PFSK-1 (cell line): ENCODE measurements around the gene C3orf70.

Experiments used
- FOXP2 ChIP-seq: optimal IDR thresholded peaks from 2 replicates; pipeline ENCODE3; 2011; ENCODE audit warnings: borderline replicate concordance, control low read depth, inconsistent platforms; ENCODE audit not compliant: insufficient read depth; ENCODE audit errors: extremely low read length, extremely low read depth
- POLR2AphosphoS5 ChIP-seq: IDR thresholded peaks from 2 replicates; pipeline ENCODE4 v1.6.1; 2012; ENCODE audit warnings: low read depth, mild to moderate bottlenecking, control low read depth, low read length, moderate library complexity
- SIN3A ChIP-seq: IDR thresholded peaks from 2 replicates; pipeline ENCODE4 v1.6.1; 2012; ENCODE audit warnings: mild to moderate bottlenecking, low read length, moderate library complexity, borderline replicate concordance; ENCODE audit not compliant: insufficient read depth
- TAF1 ChIP-seq: IDR thresholded peaks from 2 replicates; pipeline ENCODE4 v1.6.1; 2012; ENCODE audit warnings: low read length, control low read depth, borderline replicate concordance; ENCODE audit not compliant: insufficient read depth
- TF ChIP-seq, protein P1 (sequence below), 2 experiments: IDR thresholded peaks; 2 replicates each; pipeline versions ENCODE4 v1.6.1 to v1.8.0; 2011 to 2012; ENCODE audit warnings: low read depth in 2 of 2, low read length in 2 of 2, control low read depth in 1 of 2, inconsistent platforms in 1 of 2, mild to moderate bottlenecking in 1 of 2, moderate library complexity in 1 of 2; ENCODE audit not compliant: insufficient read depth in 1 of 2

Gene C3orf70

DNA sequence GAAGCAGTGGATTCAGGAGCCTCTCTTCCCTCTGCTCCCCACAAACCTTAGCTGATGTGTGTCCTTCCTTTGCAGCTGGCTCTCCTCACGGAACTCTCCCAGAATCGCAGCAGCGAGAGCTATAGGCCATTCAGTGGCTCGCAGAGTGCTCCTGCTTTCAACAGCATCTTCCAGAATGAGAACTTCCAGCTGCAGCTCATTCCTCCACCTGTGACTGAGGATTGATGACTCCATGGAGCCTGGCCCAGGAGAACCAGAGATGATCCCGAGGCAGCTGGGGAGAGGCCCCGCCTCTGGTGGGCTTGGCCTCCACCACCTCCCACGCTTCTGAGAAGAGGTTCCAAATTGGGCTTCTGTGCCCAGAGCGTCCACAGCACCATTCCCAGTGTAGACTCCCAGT, 101.1 kb downstream of the C3orf70 start:
- no peak for TF ChIP-seq FOXP2
- TF ChIP-seq, protein P1, sequence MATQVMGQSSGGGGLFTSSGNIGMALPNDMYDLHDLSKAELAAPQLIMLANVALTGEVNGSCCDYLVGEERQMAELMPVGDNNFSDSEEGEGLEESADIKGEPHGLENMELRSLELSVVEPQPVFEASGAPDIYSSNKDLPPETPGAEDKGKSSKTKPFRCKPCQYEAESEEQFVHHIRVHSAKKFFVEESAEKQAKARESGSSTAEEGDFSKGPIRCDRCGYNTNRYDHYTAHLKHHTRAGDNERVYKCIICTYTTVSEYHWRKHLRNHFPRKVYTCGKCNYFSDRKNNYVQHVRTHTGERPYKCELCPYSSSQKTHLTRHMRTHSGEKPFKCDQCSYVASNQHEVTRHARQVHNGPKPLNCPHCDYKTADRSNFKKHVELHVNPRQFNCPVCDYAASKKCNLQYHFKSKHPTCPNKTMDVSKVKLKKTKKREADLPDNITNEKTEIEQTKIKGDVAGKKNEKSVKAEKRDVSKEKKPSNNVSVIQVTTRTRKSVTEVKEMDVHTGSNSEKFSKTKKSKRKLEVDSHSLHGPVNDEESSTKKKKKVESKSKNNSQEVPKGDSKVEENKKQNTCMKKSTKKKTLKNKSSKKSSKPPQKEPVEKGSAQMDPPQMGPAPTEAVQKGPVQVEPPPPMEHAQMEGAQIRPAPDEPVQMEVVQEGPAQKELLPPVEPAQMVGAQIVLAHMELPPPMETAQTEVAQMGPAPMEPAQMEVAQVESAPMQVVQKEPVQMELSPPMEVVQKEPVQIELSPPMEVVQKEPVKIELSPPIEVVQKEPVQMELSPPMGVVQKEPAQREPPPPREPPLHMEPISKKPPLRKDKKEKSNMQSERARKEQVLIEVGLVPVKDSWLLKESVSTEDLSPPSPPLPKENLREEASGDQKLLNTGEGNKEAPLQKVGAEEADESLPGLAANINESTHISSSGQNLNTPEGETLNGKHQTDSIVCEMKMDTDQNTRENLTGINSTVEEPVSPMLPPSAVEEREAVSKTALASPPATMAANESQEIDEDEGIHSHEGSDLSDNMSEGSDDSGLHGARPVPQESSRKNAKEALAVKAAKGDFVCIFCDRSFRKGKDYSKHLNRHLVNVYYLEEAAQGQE (IDR thresholded peaks at IDR 0.05; ENCODE audit: insufficient read depth in 1 of 2, low read depth in 2 of 2, low read length in 2 of 2), result no peak
- TF ChIP-seq POLR2AphosphoS5, result no peak
- TF ChIP-seq SIN3A, result no peak
- TF ChIP-seq TAF1, result no peak

DNA sequence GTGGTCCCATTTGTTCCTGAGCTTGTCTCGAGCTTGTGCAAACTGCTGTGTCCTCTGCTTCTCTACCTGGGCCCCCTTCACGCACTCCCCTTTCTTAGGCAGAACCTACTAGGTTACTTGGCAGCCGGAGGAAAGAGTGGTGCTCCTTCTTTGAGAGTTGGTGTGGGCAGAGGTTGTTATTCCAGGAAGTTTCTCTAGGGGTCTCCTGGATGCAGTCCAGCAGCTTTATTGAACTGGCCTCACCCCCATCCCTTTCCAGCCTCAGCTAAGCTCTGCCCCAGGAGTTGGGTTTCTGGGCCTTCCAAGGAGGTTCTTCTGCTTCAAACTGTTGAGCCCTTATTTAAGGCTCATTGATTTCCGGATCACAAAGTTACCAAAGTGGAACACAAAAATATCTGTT, 103.2 kb downstream of the C3orf70 start:
- TF ChIP-seq, protein P1 (IDR thresholded peaks at IDR 0.05; ENCODE audit: insufficient read depth in 1 of 2, low read depth in 2 of 2, low read length in 2 of 2), result no peak
- no peak for TF ChIP-seq SIN3A
- no peak for TF ChIP-seq FOXP2
- TF ChIP-seq TAF1, result no peak
- TF ChIP-seq POLR2AphosphoS5, result no peak

DNA sequence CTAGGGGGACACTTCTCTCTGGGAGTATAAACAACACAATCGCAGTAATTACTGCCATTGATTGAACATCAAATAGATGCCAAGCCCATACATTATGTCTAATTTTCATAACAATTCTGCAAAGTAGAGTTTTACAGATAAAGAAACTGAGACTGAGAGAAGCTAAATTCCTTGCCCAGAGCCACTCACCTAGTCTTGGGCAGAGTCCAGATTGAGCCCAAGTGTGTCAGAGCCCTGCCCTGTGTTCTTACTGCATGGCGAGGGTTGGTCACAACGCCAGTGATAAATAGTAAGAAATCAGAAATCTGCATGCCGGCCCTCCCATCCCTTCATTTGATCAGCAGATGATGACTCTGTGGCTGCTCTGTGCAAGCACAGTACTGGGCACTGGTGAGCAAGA, 106.3 kb downstream of the C3orf70 start:
- no peak for TF ChIP-seq SIN3A
- no peak for TF ChIP-seq TAF1
- no peak for TF ChIP-seq FOXP2
- TF ChIP-seq, protein P1 (IDR thresholded peaks at IDR 0.05; ENCODE audit: insufficient read depth in 1 of 2, low read depth in 2 of 2, low read length in 2 of 2), result no peak
- TF ChIP-seq POLR2AphosphoS5, result no peak

DNA sequence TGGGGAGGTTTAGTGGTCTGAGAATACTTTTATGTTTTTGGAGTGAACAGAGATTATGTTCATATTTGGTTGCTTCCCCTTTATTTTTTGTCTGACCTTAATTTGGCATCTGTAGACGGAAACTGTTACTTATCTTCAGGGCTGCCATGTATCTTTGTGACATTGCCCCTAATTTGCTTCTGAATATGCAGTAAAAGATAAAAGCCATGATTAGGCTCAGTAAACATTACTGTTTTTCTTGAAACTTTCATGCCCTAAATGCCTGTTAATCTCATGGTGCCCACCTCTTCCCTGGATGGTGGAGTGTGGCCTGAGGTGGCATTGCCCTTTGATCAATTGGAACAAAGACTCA, 106.7 kb downstream of the C3orf70 start:
- TF ChIP-seq FOXP2 (no peak), TAF1 (no peak), SIN3A (no peak), POLR2AphosphoS5 (no peak)
- TF ChIP-seq, protein P1 (IDR thresholded peaks at IDR 0.05; ENCODE audit: insufficient read depth in 1 of 2, low read depth in 2 of 2, low read length in 2 of 2), result no peak
